GM12878 (cell line): ENCODE data around the gene PCNX1. TPM values are rescaled to one million over a fixed set of nuclear protein-coding genes. Genes with fewer than 3 reads are reported as not detected.
A peak's percentile ranks its signal among the peaks of the same experiment; 100 is the strongest.

Source experiments
- ASH2L ChIP-seq: fragments of 300-600, 200-600 bp; sonication (generic); IDR thresholded peaks from 2 replicates; pipeline ENCODE4 v1.6.1; 2017; ENCODE audit warnings: low read depth, mild to moderate bottlenecking, borderline replicate concordance
- ATF2 ChIP-seq: IDR thresholded peaks from 2 replicates; pipeline ENCODE4 v1.6.1; 2012; ENCODE audit warnings: low read length, inconsistent platforms
- BCLAF1 ChIP-seq: fragments of 450-650 bp; IDR thresholded peaks from 2 replicates; pipeline ENCODE4 v1.6.1; 2017; ENCODE audit warnings: antibody characterized with exemption, mild to moderate bottlenecking, moderate library complexity
- CHD1 ChIP-seq: IDR thresholded peaks from 2 replicates; pipeline ENCODE4 v1.6.1; 2012; ENCODE audit warnings: low read depth, low read length, improper control_type of control experiment
- E2F4 ChIP-seq: IDR thresholded peaks from 2 replicates; pipeline ENCODE4 v1.6.1; 2012; ENCODE audit warnings: low read depth, low read length, improper control_type of control experiment
- EED ChIP-seq: sonication (generic); IDR thresholded peaks from 2 replicates; pipeline ENCODE4 v1.6.1; 2016; ENCODE audit warnings: antibody characterized with exemption, low read depth
- ELK1 ChIP-seq: IDR thresholded peaks from 2 replicates; pipeline ENCODE4 v1.6.1; 2012; ENCODE audit warnings: low read depth, low read length, improper control_type of control experiment
- GABPA ChIP-seq: IDR thresholded peaks from 2 replicates; pipeline ENCODE4 v1.6.1; 2014; ENCODE audit warnings: antibody characterized with exemption, low read depth, mild to moderate bottlenecking, inconsistent platforms
- GATAD2B ChIP-seq: fragments of 450-650 bp; conservative IDR thresholded peaks from 2 replicates; pipeline ENCODE4 v1.6.1; 2017; ENCODE audit warnings: low read depth, mild to moderate bottlenecking, moderate library complexity
- HDGF ChIP-seq: fragments of 450-650 bp; IDR thresholded peaks from 2 replicates; pipeline ENCODE4 v1.6.1; 2016; ENCODE audit warnings: antibody characterized with exemption
- LARP7 ChIP-seq: fragments of 450-650 bp; IDR thresholded peaks from 2 replicates; pipeline ENCODE4 v1.6.1; 2017; ENCODE audit warnings: mild to moderate bottlenecking
- PAX8 ChIP-seq: fragments of 450-650 bp; IDR thresholded peaks from 2 replicates; pipeline ENCODE4 v1.6.1; 2017; ENCODE audit warnings: mild to moderate bottlenecking, moderate library complexity
- POLR2AphosphoS2 ChIP-seq: IDR thresholded peaks from 2 replicates; pipeline ENCODE4 v1.6.1; 2011; ENCODE audit warnings: low read depth, mild to moderate bottlenecking, low read length, improper control_type of control experiment, moderate library complexity
- RB1 ChIP-seq: fragments of 450-650 bp; formaldehyde crosslinking; IDR thresholded peaks from 2 replicates; pipeline ENCODE4 v1.6.1; 2017; ENCODE audit warnings: mild to moderate bottlenecking, borderline replicate concordance
- RBBP5 ChIP-seq: fragments of 200-600 bp; sonication (generic); conservative IDR thresholded peaks from 2 replicates; pipeline ENCODE4 v1.6.1; 2016
- SMAD5 ChIP-seq: IDR thresholded peaks from 2 replicates; pipeline ENCODE4 v1.6.1; 2016; ENCODE audit warnings: antibody characterized with exemption, low read depth
- SPI1 ChIP-seq: IDR thresholded peaks from 2 replicates; pipeline ENCODE4 v1.6.1; 2011; ENCODE audit warnings: low read depth, mild to moderate bottlenecking, low read length, moderate library complexity, borderline replicate concordance; ENCODE audit not compliant: insufficient read depth
- USF2 ChIP-seq: IDR thresholded peaks from 2 replicates; pipeline ENCODE4 v1.6.1; 2011; ENCODE audit warnings: low read depth, low read length, improper control_type of control experiment, borderline replicate concordance
- YBX1 ChIP-seq: fragments of 450-650 bp; IDR thresholded peaks from 2 replicates; pipeline ENCODE4 v1.6.1; 2016; ENCODE audit warnings: antibody characterized with exemption
- ZNF274 ChIP-seq: IDR thresholded peaks from one replicate; pipeline ENCODE4 v1.8.0; 2011; ENCODE audit not compliant: insufficient read length, insufficient read depth
- polyA plus RNA-seq, 11 experiments: library from polyadenylated mRNA; depleted of rRNA in 4 of 11; unstranded in 6 of 11; stranded (reverse) in 5 of 11; fragments of >200 nt; fragmentation: Nextera tagmentation in 4 of 11; fragmentation: Illumina TruSeq in 1 of 11; extraction: Ambion mirVana in 4 of 11; extraction: Trizol in 1 of 11; gene quantifications; 1 replicate in 1 of 11; 2 replicates in 10 of 11; pipeline versions ENCODE4 v1.2.1 to v1.2.3, GENCODE V29; 2011 to 2016; ENCODE audit warnings: inconsistent platforms in 2 of 11, missing spikeins in 2 of 11, low read depth in 1 of 11
- total RNA-seq, 4 experiments: library from RNA; depleted of rRNA in 3 of 4; stranded (reverse); fragments of >200 nt in 3 of 4; fragmentation: Illumina TruSeq in 1 of 4; extraction: Trizol in 1 of 4; gene quantifications; 2 replicates each; pipeline versions ENCODE4 v1.2.1 to v1.2.3, GENCODE V29; 2013 to 2021

The PCNX1 gene
- total and polyA plus RNA-seq, 10 of the 15 experiments (the other 5 are each of a cell fraction or from before 2014, with no cell fraction given) = 4.6 to 53.9 (median 20.5) TPM

GRCh38 chr14:70887207-70887681 lies 20.0 kb upstream of the PCNX1 start (continued):
- TF ChIP-seq ATF2 (peak; percentile 31; the same call in 1 of the 2 replicates), POLR2AphosphoS2 (no peak), PAX8 (no peak), ELK1 (no peak), ZNF274 (no peak), CHD1 (no peak), SMAD5 (no peak), YBX1 (no peak), GATAD2B (no peak), LARP7 (no peak), E2F4 (no peak), RB1 (no peak), EED (peak; percentile 60; the same call in 1 of the 2 replicates), USF2 (no peak), BCLAF1 (no peak), GABPA (no peak; the same call in 1 of the 2 replicates), SPI1 (peak; percentile 80), HDGF (no peak), RBBP5 (no peak), ASH2L (no peak)
